Prostate gland (tissue), 2 donors: ENCODE results near the gene FHL3.

Experiments
- POLR2A ChIP-seq: fragments of 450-650 bp; IDR thresholded peaks from one replicate; pipeline ENCODE4 v1.6.1; 2016; ENCODE audit warnings: antibody characterized with exemption, mild to moderate bottlenecking
- TF ChIP-seq, protein P1 (sequence below), 4 experiments: fragments of 200-600 bp in 2 of 4; fragments of 450-650 bp in 2 of 4; sonication (generic) in 2 of 4; IDR thresholded peaks; 1 replicate in 3 of 4; 2 replicates in 1 of 4; pipeline ENCODE4 v1.5.1; 2016 to 2019; ENCODE audit warnings: antibody characterized with exemption in 4 of 4, mild to moderate bottlenecking in 2 of 4, moderate library complexity in 2 of 4

DNA sequence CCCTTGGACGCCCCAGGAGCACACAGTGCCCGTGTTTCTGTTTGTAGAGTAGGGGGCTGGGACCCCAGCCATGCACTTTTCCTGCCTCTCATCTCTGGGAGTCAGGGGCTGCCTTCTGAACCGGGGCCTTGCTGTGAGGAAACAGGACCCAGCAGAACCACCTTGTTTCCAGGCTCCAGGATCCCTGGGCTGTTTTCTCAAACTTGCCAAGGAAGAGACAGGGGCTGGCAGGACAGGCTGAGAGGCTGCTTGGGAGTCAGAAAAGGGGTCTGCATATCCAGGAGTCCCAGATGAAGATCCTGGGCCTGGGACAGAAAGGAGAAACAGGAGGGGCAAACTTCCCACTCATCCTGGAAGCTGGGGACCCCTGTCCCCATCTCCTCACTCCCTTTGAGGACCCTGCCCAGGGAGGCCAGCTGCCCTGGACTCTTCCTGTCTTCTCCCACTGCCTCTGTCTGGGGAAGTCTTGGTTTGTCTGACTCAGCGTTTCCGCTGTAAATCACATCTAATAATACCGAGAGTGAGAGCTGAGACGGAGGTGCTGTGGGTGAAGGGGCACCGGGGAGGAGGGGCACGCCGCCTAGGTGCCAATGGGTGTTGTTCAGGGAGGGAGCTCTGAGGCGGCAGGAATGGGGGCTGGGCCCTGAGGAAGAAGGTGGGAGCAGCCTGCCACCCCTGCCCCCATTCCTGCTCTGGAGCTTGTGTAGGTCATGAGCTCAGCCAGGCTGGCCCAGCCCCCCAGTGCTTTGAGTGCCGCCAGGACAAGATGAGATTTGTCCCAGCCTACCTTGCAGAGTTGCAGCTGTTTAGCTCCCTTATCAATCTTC is 24.6 kb upstream of the FHL3 start:
- TF ChIP-seq POLR2A, result no peak
- TF ChIP-seq, protein P1, sequence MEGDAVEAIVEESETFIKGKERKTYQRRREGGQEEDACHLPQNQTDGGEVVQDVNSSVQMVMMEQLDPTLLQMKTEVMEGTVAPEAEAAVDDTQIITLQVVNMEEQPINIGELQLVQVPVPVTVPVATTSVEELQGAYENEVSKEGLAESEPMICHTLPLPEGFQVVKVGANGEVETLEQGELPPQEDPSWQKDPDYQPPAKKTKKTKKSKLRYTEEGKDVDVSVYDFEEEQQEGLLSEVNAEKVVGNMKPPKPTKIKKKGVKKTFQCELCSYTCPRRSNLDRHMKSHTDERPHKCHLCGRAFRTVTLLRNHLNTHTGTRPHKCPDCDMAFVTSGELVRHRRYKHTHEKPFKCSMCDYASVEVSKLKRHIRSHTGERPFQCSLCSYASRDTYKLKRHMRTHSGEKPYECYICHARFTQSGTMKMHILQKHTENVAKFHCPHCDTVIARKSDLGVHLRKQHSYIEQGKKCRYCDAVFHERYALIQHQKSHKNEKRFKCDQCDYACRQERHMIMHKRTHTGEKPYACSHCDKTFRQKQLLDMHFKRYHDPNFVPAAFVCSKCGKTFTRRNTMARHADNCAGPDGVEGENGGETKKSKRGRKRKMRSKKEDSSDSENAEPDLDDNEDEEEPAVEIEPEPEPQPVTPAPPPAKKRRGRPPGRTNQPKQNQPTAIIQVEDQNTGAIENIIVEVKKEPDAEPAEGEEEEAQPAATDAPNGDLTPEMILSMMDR (IDR thresholded peaks at IDR 0.05), result no peak
